ENCODE measurements around the gene ADGRB2. TPM values are rescaled to one million over a fixed set of nuclear protein-coding genes. Genes with fewer than 3 reads are reported as not detected.

The ADGRB2 gene
- total and polyA plus RNA-seq, 8 donors: 0.61 to 4.9 (median 1.9) TPM; not detected in 1

DNA sequence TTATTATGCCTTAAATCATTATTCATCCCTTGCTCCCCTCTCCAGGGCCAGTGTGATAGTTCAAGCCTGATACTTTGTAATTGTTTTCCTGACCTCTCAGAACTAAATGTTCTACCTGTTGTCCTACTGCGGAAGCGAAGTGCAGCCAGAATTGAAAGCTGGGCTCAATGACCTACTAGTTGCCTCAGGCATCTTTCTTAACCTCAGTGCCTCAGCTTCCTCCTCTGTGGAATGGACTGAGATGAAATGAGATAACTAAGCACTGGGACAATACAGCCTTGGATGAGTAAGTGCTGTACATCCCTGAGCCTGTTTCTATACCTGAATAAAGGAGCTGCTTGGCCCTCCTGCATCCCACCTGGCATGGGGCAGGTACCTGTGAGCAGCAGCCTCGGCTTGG, 86.7 kb downstream of the ADGRB2 start:
- Histone ChIP-seq H3K36me3 (peaks cover 14 to 57% (median 33%) of the 10 kb centered on the region in 4 donors), H3K4me3 (no peak overlapping the region), H3K27ac (no peak overlapping the region), H3K27me3 (no peaks in the 10 kb centered on the region), H3K4me1 (peaks cover 0 to 30% (median 14%) of the 10 kb centered on the region in 4 donors), H3K9me3 (no peaks in the 10 kb centered on the region)
- intact Hi-C loops (cut with DNase I; ENCODE audit: low total_unique reads): no loop called here
- WGBS, 5 donors: 69 to 94% (median 79%) methylated on average over 3 of the region's 3 CpGs
- TF ChIP-seq, protein P1, sequence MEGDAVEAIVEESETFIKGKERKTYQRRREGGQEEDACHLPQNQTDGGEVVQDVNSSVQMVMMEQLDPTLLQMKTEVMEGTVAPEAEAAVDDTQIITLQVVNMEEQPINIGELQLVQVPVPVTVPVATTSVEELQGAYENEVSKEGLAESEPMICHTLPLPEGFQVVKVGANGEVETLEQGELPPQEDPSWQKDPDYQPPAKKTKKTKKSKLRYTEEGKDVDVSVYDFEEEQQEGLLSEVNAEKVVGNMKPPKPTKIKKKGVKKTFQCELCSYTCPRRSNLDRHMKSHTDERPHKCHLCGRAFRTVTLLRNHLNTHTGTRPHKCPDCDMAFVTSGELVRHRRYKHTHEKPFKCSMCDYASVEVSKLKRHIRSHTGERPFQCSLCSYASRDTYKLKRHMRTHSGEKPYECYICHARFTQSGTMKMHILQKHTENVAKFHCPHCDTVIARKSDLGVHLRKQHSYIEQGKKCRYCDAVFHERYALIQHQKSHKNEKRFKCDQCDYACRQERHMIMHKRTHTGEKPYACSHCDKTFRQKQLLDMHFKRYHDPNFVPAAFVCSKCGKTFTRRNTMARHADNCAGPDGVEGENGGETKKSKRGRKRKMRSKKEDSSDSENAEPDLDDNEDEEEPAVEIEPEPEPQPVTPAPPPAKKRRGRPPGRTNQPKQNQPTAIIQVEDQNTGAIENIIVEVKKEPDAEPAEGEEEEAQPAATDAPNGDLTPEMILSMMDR (IDR thresholded peaks at IDR 0.05): no peak
- no peak for TF ChIP-seq EP300 (IDR thresholded peaks at IDR 0.05)
- no peak for TF ChIP-seq POLR2AphosphoS5 (IDR thresholded peaks at IDR 0.05)
- TF ChIP-seq POLR2A (IDR thresholded peaks at IDR 0.05): no peak
- DNase-seq: no peak

Small RNA genes lying within 50 kb of the gene (small RNA-seq; reads per million reads assigned to genes)
- gene MIR4254: 0 reads per million in 4 donors

Other genes with a start within 250 kb of the ADGRB2 start
- gene TINAGL1, start 187.8 kb downstream of the ADGRB2 start, total RNA-seq: 100 to 1,000 TPM in 4 of 5 donors, 10 to 100 TPM in 1; 88.1 to 691 (median 173) TPM
- 10 to 100 TPM; 17.9 to 43.8 (median 37.6) TPM for gene TINAGL1, start 187.8 kb downstream of the ADGRB2 start, polyA plus RNA-seq
- not detected for gene HCRTR1, start 146.7 kb downstream of the ADGRB2 start, total RNA-seq
- gene HCRTR1, start 146.7 kb downstream of the ADGRB2 start, polyA plus RNA-seq: not detected
- 10 to 100 TPM; 19.7 to 91.0 (median 69.6) TPM for gene PEF1, start 119.5 kb downstream of the ADGRB2 start, total RNA-seq
- 10 to 100 TPM; 54.7 to 71.9 (median 62.7) TPM for gene PEF1, start 119.5 kb downstream of the ADGRB2 start, polyA plus RNA-seq
- 100 to 1,000 TPM in 3 of 5 donors, 10 to 100 TPM in 2; 64.2 to 127 (median 118) TPM for gene COL16A1, start 60.3 kb downstream of the ADGRB2 start, total RNA-seq
- gene COL16A1, start 60.3 kb downstream of the ADGRB2 start, polyA plus RNA-seq: 10 to 100 TPM; 19.8 to 27.4 (median 24.7) TPM
- 10 to 100 TPM in 1 of 5 donors, 1 to 10 TPM in 2, under 1 TPM in 1, not detected in 1; 0.55 to 11.1 (median 5.1) TPM for gene SPOCD1, start 51.7 kb upstream of the ADGRB2 start, total RNA-seq
- gene SPOCD1, start 51.7 kb upstream of the ADGRB2 start, polyA plus RNA-seq: 1 to 10 TPM in 2 of 3 donors, under 1 TPM in 1; 0.95 to 5.6 (median 3.1) TPM
- gene PTP4A2, start 174.0 kb upstream of the ADGRB2 start, total RNA-seq: 100 to 1,000 TPM in 3 of 5 donors, 10 to 100 TPM in 2; 81.7 to 330 (median 218) TPM
- gene PTP4A2, start 174.0 kb upstream of the ADGRB2 start, polyA plus RNA-seq: 100 to 1,000 TPM in 2 of 3 donors, 10 to 100 TPM in 1; 78.6 to 182 (median 153) TPM
- 10 to 100 TPM; 21.4 to 99.9 (median 76.9) TPM for gene KHDRBS1, start 249.5 kb upstream of the ADGRB2 start, total RNA-seq
- gene KHDRBS1, start 249.5 kb upstream of the ADGRB2 start, polyA plus RNA-seq: 10 to 100 TPM; 50.3 to 64.5 (median 53.6) TPM